HG03064 (cell line): ENCODE data around the gene SPATS2.

ENCODE experiments used
- ATAC-seq: cut with Tn5 transposase; IDR thresholded peaks from one replicate; pipeline ENCODE4 v1.9.1; 2021; ENCODE audit warnings: low read depth; ENCODE audit not compliant: unreplicated experiment

SPATS2 gene

DNA sequence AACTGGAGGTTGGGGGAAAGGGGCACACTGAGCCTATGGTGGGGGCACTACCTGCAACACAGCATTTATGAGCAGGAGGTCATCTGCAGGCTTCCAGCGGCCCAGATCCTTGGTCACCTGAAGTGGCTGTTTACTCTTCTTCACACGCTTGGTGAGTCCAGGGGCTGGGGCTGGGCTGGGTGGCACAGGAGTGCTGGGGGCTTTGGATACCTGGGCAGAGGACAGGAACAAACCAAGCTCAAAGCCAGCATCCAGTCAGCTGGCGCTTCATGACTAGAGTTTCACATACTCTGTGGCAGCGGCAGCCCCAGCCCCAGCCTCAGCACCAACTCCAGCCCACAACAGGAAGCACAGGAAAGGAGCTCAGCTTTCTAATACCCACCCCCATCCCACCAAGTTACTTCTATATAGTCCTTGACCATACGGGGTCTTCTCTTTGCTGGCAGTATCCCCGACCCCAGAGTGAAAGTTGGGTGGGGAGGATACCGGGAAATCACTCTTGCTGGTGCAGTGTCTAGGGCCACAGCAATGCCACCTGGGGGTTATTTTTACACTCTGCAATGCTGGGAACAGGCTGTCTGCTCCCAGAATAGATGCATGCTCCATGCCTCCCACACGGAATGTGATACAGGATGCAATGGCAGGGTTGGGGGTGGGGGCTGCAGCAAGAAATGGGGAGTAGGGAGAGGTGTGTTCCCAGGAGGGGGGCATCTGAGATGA, 197.6 kb downstream of the SPATS2 start:
- ATAC-seq: no peak

DNA sequence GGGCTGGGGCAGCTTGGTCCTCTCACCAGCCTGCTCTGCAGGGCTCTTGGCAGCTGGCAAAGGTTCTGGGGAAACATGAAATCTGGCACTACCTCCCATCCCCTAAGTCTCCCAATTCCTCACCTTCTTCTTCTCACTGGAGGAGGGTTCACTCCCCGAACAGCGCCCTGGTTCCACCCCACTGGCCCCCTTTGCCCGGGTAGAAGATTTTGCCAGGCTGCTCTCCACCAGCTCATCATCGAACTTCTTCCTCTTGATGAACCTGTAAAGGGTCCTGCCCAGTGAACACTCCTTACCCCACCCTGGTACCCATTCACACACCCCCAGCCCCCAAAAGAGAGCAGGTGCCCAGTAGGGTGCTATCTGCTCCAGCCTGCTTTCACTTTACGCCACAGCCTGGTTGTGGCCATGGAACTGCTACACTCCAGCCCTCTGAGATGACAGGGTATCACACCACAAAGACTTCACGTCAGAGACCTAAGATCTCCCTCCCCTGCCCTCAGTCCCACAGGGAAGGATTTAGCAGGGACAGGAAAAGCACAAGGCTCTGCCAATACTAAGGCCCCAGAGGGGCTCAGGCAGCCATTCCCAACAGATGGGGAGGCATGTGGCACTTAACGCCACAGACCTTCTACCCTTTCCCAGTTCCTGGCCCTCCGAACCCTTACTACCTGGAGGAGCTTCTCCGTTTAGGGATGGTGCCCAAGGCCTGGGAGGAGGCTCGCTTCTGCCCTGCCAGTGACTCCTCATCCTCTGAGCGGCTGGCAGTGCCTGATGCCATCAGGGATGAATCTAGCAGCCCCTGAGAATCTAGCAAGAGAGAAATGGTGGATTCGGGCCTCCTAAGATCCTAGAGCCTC, 198.4 kb downstream of the SPATS2 start:
- no peak for ATAC-seq

DNA sequence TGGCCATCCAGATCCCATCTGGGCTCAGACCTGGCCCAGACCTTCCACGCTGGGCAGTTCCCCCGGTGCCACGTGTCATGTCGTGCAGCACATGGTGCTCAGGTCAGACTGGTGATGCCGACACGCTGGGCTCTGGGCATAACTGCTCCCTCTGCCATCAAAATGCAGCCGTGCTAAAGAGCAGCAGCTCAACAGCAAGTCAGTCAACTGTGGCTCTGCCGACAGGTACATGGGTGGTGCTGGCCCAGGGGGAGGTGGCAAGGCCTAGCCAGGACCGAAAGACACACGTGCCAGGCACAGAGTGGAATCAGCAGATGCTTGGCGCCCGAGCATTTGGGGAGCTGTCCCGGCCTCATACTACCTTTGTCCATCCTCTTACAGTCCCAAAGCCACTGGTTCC, 199.1 kb downstream of the SPATS2 start:
- no peak for ATAC-seq

DNA sequence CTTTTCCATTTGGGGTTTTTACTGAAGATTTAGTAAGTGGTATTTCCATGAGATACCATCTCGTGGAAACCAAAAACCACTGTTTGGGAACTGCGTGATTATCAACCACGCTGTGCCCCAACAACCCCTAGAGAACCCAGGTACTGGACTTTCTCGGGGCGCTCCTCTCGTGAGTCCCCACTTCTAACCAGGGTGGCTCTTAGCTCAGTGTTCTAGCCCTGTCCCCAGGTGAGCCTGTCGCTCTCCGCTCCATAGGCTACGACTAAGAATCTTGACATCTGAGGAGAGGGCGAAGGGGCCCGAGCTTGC, 200.0 kb downstream of the SPATS2 start:
- ATAC-seq: peak; percentile 3

DNA sequence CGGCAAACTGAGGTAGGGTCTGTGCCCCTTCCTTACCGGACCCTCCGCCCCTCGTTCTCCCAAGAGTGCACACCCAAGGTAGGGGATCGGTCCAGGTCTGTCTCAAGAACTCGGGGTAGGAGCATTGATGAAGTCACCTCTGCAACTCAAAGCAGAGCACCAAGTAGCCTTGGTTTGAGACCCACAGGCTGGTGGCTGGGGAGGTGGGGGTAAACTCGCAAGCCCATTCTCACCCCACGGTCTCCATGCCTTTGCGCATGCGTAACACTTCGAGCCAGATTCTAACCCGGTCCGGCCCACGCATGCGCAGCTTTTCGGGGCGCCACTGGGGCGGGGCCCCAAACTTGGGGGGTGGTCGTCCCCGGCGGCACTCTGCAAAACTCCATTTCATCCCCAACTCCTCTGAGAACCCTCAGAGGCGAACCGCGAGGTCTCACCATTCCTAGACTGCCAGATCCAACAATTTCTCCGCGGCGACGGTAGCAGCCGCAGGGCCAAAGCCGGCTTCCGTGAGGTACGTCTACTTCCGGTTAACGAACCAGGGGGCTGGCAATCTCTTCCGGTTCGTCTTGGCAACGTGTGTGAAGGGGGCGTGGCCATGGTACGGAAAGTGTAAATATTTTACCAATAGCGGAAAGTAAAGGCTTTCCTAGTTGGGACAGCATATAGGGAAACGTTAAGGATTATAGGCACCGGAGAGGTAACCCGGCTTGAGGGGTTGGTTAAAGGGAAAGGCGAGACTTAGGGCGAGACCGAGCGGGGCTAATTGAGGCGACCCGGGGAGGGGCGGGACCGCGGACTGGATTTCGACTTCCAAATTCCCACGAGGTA, 200.6 kb downstream of the SPATS2 start, which contains the start of gene MCRS1:
TSS of gene MCRS1 (minus strand) at position 532 of the 831 bp plus-strand sequence. CDS start 1,411 bp downstream, outside the sequence.
- peak; percentile 77 for ATAC-seq

DNA sequence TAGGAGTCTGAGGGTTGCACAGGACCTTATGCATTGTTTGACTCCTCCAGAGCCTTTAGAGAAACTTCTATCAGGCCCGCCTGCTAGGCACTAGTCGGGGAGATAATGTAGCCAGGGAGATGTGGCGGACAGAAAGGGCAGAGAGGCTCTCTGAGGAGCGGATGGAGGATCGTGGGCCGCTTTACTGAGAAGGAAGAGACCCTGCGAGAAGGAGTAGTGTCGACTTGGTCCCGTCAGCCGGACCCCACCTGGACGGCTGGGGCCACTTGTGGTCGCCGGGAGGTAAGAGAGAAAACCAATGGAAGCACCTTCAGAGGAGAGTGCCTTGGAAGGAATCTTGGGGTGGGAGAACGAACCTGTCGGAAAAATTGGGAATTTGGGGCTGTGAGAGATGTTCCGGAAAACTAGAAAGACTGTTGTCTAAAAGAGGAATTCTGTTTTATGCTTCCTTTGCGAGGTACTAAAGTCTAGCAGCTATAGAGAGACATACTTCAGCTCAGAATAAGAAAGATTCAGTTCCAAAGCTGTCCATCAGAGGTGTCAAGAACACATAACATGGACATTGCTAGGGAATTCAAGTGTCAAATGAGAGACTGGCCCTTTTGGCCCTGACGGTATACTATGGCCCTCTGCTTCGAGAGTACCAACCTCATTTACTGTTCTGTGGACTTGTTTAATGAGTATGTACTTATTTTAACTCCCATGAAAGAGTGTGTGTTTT, 201.3 kb downstream of the SPATS2 start:
- ATAC-seq: no peak
